ENCODE data around the gene TM9SF4. TPM values are rescaled to one million over a fixed set of nuclear protein-coding genes. Genes with fewer than 3 reads are reported as not detected.

The TM9SF4 gene
- total RNA-seq, 1 donor from 2014 or later = 37.0 TPM

DNA sequence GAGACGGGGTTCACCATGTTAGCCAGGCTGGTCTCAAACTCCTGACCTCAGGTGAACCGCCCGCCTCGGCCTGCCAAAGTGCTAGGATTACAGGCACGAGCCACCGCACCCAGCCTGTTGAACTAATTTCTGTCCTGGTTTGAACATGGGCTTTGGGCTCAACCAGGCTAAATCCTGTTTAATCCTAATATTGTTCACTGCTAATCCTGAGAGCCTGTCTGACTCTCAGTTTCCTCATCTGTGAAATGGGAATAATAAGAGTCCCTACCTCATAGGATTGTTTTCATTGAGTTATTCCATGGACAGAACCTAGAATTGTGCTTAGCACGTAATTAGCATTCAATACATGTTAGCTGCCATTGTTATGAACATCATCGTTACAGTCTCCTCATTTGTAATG lies 17.4 kb downstream of the TM9SF4 start:
- intact Hi-C loops (cut with micrococcal nuclease) = no loop called here

- intact Hi-C loops (cut with micrococcal nuclease) = no loop called here
Observed at GRCh38 chr20:32127347-32127746, 17.8 kb downstream of the TM9SF4 start.

DNA sequence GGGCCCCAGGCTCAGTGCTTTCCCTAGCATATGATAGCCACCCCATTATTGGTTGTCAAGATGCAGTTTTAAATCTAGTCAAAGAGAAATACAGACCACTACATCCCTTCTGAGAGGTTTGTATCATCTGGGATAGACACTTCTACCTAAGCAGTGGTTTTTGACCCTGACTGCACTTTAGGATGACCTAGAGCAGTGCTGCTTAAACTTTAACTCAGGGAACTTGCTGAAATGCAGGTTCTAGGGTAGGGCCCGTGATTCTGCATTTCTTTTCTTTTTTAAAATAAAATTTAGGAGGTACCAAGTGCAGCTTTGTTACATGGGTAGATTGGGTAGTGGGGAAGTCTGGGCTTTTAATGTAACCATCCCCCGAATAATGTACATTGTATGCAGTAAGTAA lies 18.7 kb downstream of the TM9SF4 start:
- intact Hi-C loops (cut with micrococcal nuclease) = no loop called here

GRCh38 chr20:32129863-32130262 lies 20.3 kb downstream of the TM9SF4 start:
- intact Hi-C loops (cut with micrococcal nuclease) = no loop called here

GRCh38 chr20:32130352-32130751 lies 20.8 kb downstream of the TM9SF4 start:
- intact Hi-C loops (cut with micrococcal nuclease) = no loop called here

DNA sequence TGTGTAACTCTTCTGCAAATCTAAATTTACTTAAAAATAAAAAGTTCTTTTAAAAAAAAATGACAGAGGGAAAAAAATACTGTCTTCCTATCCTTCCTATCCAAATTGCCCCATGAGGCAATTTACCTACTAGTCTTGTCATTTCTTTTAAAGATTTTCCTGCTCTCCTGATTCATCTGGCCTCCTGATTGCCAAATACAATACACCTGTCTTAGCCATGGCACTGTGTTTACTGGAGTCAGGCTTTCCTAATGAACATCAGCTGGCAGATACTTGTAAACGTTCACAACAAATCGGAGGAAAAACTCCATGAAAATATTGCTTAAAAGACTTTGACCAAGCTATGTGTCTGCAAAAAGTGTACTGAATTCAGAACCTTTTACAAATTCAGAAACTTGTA lies 21.5 kb downstream of the TM9SF4 start:
- intact Hi-C loops (cut with micrococcal nuclease) = no loop called here

GRCh38 chr20:32132911-32133549 lies 23.5 kb downstream of the TM9SF4 start:
- intact Hi-C loops (cut with micrococcal nuclease) = no loop called here

GRCh38 chr20:32134026-32134425 lies 24.5 kb downstream of the TM9SF4 start:
- intact Hi-C loops (cut with micrococcal nuclease) = no loop called here

GRCh38 chr20:32135983-32136515 lies 26.5 kb downstream of the TM9SF4 start:
- intact Hi-C loops (cut with micrococcal nuclease) = no loop called here

- intact Hi-C loops (cut with micrococcal nuclease) = no loop called here
Observed at GRCh38 chr20:32138921-32139320, 29.4 kb downstream of the TM9SF4 start.

GRCh38 chr20:32139947-32140346 lies 30.4 kb downstream of the TM9SF4 start:
- intact Hi-C loops (cut with micrococcal nuclease) = no loop called here

GRCh38 chr20:32140603-32141002 lies 31.1 kb downstream of the TM9SF4 start:
- intact Hi-C loops (cut with micrococcal nuclease) = no loop called here

GRCh38 chr20:32141465-32141980 lies 32.0 kb downstream of the TM9SF4 start:
- intact Hi-C loops (cut with micrococcal nuclease) = no loop called here

DNA sequence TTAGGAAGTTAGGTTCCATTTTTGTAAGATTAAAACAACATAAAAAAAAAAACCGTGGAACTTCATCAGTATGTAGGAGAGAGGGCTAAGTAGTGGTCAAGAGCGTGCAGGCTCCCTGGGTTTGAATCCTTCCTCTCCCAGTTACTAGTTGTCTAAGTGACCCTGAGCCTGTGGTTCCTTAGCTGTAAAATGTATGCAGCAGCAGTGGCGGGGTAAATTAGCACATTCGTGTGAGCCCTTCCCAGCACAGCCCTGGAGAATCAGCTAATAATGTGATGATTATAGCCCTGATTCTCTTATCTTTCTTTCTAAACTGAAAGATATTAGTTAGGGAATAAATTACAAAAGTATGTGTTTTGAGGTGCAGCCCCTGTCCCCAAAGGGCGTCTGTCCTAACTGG lies 32.6 kb downstream of the TM9SF4 start:
- intact Hi-C loops (cut with micrococcal nuclease) = no loop called here

- intact Hi-C loops (cut with micrococcal nuclease) = no loop called here
Observed at GRCh38 chr20:32142991-32143390, 33.5 kb downstream of the TM9SF4 start.

DNA sequence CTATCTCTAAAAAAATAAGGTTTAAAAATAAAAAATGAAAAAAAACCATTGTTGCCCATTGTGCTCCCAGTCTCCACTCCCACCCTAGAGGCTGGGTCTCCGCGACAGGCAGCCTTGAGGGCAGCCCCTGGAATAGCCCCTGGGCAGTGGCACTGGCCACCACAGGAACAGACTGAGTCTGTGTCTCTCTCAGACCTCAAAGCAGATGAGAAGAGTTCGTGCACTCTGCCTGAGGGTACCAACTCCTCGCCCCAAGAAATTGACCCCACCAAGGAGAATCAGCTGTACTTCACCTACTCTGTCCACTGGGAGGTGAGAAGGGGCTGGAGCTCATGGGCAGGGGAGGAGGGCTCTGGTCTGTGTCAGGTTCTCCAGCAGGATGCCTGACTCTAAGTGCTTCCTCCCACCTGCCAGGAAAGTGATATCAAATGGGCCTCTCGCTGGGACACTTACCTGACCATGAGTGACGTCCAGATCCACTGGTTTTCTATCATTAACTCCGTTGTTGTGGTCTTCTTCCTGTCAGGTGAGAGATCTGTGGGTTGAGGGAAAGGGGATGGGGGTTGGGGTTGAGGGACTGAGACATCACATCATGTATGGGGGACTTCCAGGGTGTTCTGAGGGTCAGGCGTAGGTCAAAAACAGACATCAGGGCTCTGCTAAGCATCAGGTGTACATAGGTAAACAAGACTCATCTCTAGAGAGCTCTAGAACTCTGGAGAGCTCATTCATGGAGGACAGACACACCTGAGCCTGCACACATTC lies 35.6 kb downstream of the TM9SF4 start:
- intact Hi-C loops (cut with micrococcal nuclease) = no loop called here

DNA sequence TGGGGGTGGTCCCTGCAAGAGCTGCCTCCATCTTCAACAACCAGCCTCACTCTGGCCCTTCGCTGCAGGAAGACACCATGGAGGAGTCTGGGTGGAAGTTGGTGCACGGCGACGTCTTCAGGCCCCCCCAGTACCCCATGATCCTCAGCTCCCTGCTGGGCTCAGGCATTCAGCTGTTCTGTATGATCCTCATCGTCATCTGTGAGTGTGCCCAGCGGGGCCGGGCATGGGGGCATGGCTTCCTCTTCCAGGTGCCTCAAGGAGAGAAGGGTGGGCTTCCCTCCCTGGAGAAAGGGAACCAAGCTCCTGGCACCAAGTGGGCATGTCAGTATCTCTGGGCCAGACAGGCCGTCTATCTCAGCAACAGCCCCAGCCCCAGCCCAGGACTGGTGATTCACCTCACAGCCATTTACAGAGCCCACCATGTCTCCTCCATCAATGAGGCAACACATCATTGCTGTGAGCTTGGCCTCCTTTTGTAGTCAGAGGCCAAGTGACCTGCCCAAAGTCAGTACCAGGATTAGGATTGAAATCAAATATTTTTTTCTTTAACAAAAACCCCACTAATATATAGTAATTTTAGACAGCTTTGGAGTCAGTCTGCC lies 40.2 kb downstream of the TM9SF4 start:
- intact Hi-C loops (cut with micrococcal nuclease) = no loop called here

DNA sequence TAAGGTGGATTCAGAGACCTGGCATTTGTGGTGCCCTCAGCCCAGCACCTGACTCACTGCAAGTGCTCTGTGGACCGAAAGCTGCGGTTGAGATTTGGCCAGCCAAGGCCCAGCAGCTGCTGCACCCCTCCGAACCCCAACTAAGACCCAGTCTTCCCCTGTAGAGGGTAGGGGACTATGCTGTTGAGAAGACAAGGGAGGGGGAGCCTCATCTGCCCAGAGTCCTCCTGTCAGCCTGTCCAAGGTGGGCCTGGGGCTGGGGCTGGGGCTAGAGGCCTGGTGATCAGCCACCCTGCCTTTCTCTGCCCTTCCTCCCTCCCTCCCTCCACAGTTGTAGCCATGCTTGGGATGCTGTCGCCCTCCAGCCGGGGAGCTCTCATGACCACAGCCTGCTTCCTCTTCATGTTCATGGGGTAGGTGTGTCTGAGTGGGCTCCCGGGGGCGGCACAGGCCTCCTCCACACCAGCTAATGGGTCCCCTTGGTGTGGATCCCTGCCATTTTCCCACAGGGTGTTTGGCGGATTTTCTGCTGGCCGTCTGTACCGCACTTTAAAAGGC lies 40.9 kb downstream of the TM9SF4 start:
- intact Hi-C loops (cut with micrococcal nuclease) = no loop called here

GRCh38 chr20:32152421-32153155 lies 43.1 kb downstream of the TM9SF4 start:
- intact Hi-C loops (cut with micrococcal nuclease) = no loop called here

DNA sequence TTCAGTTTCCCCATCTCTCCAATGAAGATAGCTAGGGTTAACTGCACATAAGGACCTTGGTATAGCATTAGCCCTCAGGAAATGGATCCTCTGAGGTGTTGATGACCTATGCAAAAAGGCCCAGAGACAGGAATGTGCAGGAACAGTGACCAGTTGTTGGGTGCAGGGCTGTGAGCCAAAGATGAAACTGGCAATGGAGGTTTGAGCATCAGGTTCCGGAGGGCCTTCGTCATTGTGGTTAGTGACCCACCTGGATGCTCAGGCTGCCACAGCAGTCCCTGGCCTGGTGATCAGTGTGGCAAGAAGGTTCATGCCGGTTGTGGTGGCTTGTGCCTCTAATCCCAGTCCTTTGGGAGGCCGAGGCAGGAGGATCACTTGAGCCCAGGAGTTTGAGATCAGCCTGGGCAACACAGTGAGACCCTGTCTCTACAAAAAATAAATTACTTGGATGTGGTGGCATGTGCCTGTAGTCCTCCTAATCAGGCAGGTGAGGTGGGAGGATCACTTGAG lies 43.7 kb downstream of the TM9SF4 start:
- intact Hi-C loops (cut with micrococcal nuclease) = no loop called here

- intact Hi-C loops (cut with micrococcal nuclease) = no loop called here
Observed at GRCh38 chr20:32153771-32154170, 44.3 kb downstream of the TM9SF4 start.
